GM18861 (cell line): ENCODE measurements around the gene PRSS23.
"Not testable (repeated sequence)": the region's sequence is repeated elsewhere in the genome, so short reads cannot be mapped to it uniquely, and the experiment has no call there.

ENCODE experiments used
- ATAC-seq: cut with Tn5 transposase; IDR thresholded peaks from one replicate; pipeline ENCODE4 v1.9.1; 2021; ENCODE audit not compliant: unreplicated experiment

PRSS23 gene

GRCh38 chr11:86812322-86812670 is 12.0 kb downstream of the PRSS23 start:
- no peak for ATAC-seq

GRCh38 chr11:86812981-86813380 is 12.6 kb downstream of the PRSS23 start:
- ATAC-seq: no peak

- no peak for ATAC-seq
Observed at GRCh38 chr11:86814775-86815174, 14.4 kb downstream of the PRSS23 start.

GRCh38 chr11:86815726-86816125 is 15.4 kb downstream of the PRSS23 start:
- ATAC-seq: no peak

- ATAC-seq: no peak
Observed at GRCh38 chr11:86816251-86816726, 15.9 kb downstream of the PRSS23 start.

GRCh38 chr11:86818462-86819192 is 18.3 kb downstream of the PRSS23 start:
- no peak for ATAC-seq

GRCh38 chr11:86824139-86824538 is 23.8 kb downstream of the PRSS23 start:
- not testable (repeated sequence) for ATAC-seq

- ATAC-seq: not testable (repeated sequence)
Observed at GRCh38 chr11:86834376-86834775, 34.0 kb downstream of the PRSS23 start.

GRCh38 chr11:86844762-86845508 is 44.6 kb downstream of the PRSS23 start:
- not testable (repeated sequence) for ATAC-seq

- no peak for ATAC-seq
Observed at GRCh38 chr11:86848132-86848531, 47.8 kb downstream of the PRSS23 start.

- no peak for ATAC-seq
Observed at GRCh38 chr11:86849679-86850078, 49.3 kb downstream of the PRSS23 start.
